ENCODE measurements around the gene ZNF420. TPM values are rescaled to one million over a fixed set of nuclear protein-coding genes. Genes with fewer than 3 reads are reported as not detected.
A peak's percentile ranks its signal among the peaks of the same experiment; 100 is the strongest.
"Not testable (repeated sequence)": the region's sequence is repeated elsewhere in the genome, so short reads cannot be mapped to it uniquely, and the experiment has no call there.

Gene ZNF420
- total and polyA plus RNA-seq, 2 of the 13 experiments (the other 11 are each of a cell fraction or from before 2014, with no cell fraction given): 1.4 to 6.6 TPM

GRCh38 chr19:37059142-37059541, 19.1 kb upstream of the ZNF420 start:
- intact Hi-C loops (cut with micrococcal nuclease; ENCODE audit: unreplicated experiment) (no loop called here), in situ Hi-C loops (cut with HindIII; ENCODE audit: extremely low pct_ligation_motif_present, low pct_unique_long_range_greater_than_20kb) (no loop called here)
- DNase-seq (ENCODE audit: low spot score) (no peak), FAIRE-seq (no peak), ATAC-seq (no peak)
- H3K9ac ChIP-seq (ENCODE audit: insufficient read depth, low read depth, low read length): no peak overlapping the region
- H3K4me1 ChIP-seq (ENCODE audit: insufficient read depth, low read length): no peaks in the 10 kb centered on the region
- TF ChIP-seq GFI1 (CRISPR knock-in tag; IDR thresholded peaks at IDR 0.05; ENCODE audit: borderline replicate concordance) (no peak), HOXA3 (CRISPR knock-in tag; IDR thresholded peaks at IDR 0.05) (no peak), ZBTB42 (CRISPR knock-in tag; IDR thresholded peaks at IDR 0.05) (no peak)
- no peak overlapping the region for H3K4me2 ChIP-seq (ENCODE audit: low read depth, low read length)
- ChIA-PET CTCF (ENCODE audit: low intra/inter-chr PET ratio, low total read pairs) (no interaction called here), POLR2A (no interaction called here)
- no peaks in the 10 kb centered on the region for H3K27me3 ChIP-seq (ENCODE audit: control insufficient read depth in 1 of 2, insufficient read depth in 2 of 2, low read length in 2 of 2)
- no peak overlapping the region for H3K27ac ChIP-seq (ENCODE audit: extremely low read length, insufficient read depth, low read length)
- peaks cover 94% of the 10 kb centered on the region for H3K9me3 ChIP-seq (ENCODE audit: low read length)
- BruUV-seq (replicated peaks): no TSS peak
- no peaks in the 10 kb centered on the region for H3K36me3 ChIP-seq (replicated peaks in 1 of 2; ENCODE audit: control insufficient read depth in 1 of 2, insufficient read depth in 2 of 2, low read length in 2 of 2)
- no peaks in the 10 kb centered on the region for H3K79me2 ChIP-seq (ENCODE audit: insufficient read depth, low read length)
- no peak overlapping the region for H2AFZ ChIP-seq (ENCODE audit: low read length)
- H4K20me1 ChIP-seq (ENCODE audit: insufficient read depth, low read length): no peaks in the 10 kb centered on the region
- no peak overlapping the region for H3K4me3 ChIP-seq (replicated peaks in 1 of 3; ENCODE audit: insufficient read depth in 1 of 3, low read depth in 2 of 3, low read length in 3 of 3)
- WGBS (ENCODE audit: low lambda C conversion rate): 96% methylated on average over 30 of the region's 39 CpGs

- DNase-seq (ENCODE audit: low spot score); H4K20me1 ChIP-seq (ENCODE audit: insufficient read depth, low read length); BruUV-seq (replicated peaks); CTCF ChIA-PET (ENCODE audit: low intra/inter-chr PET ratio, low total read pairs); H3K36me3 ChIP-seq (replicated peaks in 1 of 2; ENCODE audit: control insufficient read depth in 1 of 2, insufficient read depth in 2 of 2, low read length in 2 of 2); H3K9ac ChIP-seq (ENCODE audit: insufficient read depth, low read depth, low read length); H3K27ac ChIP-seq (ENCODE audit: extremely low read length, insufficient read depth, low read length); H3K4me2 ChIP-seq (ENCODE audit: low read depth, low read length); FAIRE-seq; POLR2A ChIA-PET; H3K4me3 ChIP-seq (replicated peaks in 1 of 3; ENCODE audit: insufficient read depth in 1 of 3, low read depth in 2 of 3, low read length in 3 of 3); H3K4me1 ChIP-seq (ENCODE audit: insufficient read depth, low read length); H3K27me3 ChIP-seq (ENCODE audit: control insufficient read depth in 1 of 2, insufficient read depth in 2 of 2, low read length in 2 of 2); intact Hi-C loops (cut with micrococcal nuclease; ENCODE audit: unreplicated experiment); H3K79me2 ChIP-seq (ENCODE audit: insufficient read depth, low read length); ATAC-seq; in situ Hi-C loops (cut with HindIII; ENCODE audit: extremely low pct_ligation_motif_present, low pct_unique_long_range_greater_than_20kb); H2AFZ ChIP-seq (ENCODE audit: low read length): not testable (repeated sequence)
- WGBS (ENCODE audit: low lambda C conversion rate): 50% methylated on average over 4 of the region's 4 CpGs
- peaks cover 84% of the 10 kb centered on the region for H3K9me3 ChIP-seq (ENCODE audit: low read length)
These were observed 13.3 kb upstream of the ZNF420 start for GRCh38 chr19:37064886-37065285.

GRCh38 chr19:37074111-37074510, 4.1 kb upstream of the ZNF420 start:
- Histone ChIP-seq H3K4me3 (replicated peaks in 1 of 3; ENCODE audit: insufficient read depth in 1 of 3, low read depth in 2 of 3, low read length in 3 of 3) (no peak overlapping the region), H3K79me2 (ENCODE audit: insufficient read depth, low read length) (peaks cover 6% of the 10 kb centered on the region), H3K4me2 (ENCODE audit: low read depth, low read length) (no peak overlapping the region), H3K36me3 (replicated peaks in 1 of 2; ENCODE audit: control insufficient read depth in 1 of 2, insufficient read depth in 2 of 2, low read length in 2 of 2) (no peaks in the 10 kb centered on the region), H3K4me1 (ENCODE audit: insufficient read depth, low read length) (peaks cover 8% of the 10 kb centered on the region), H3K27me3 (ENCODE audit: control insufficient read depth in 1 of 2, insufficient read depth in 2 of 2, low read length in 2 of 2) (no peaks in the 10 kb centered on the region; a peak in 1 of 5 replicates), H2AFZ (ENCODE audit: low read length) (no peak overlapping the region), H3K27ac (ENCODE audit: extremely low read length, insufficient read depth, low read length) (no peak overlapping the region), H3K9me3 (ENCODE audit: low read length) (peaks cover 39% of the 10 kb centered on the region), H4K20me1 (ENCODE audit: insufficient read depth, low read length) (no peaks in the 10 kb centered on the region), H3K9ac (ENCODE audit: insufficient read depth, low read depth, low read length) (no peak overlapping the region)
- ChIA-PET CTCF (ENCODE audit: low intra/inter-chr PET ratio, low total read pairs) (no interaction called here), POLR2A (no interaction called here)
- no peak for DNase-seq (ENCODE audit: low spot score)
- no peak for ATAC-seq
- intact Hi-C loops (cut with micrococcal nuclease; ENCODE audit: unreplicated experiment) (no loop called here), in situ Hi-C loops (cut with HindIII; ENCODE audit: extremely low pct_ligation_motif_present, low pct_unique_long_range_greater_than_20kb) (no loop called here)
- no peak for FAIRE-seq
- TF ChIP-seq ZNF619 (CRISPR knock-in tag; IDR thresholded peaks at IDR 0.05) (no peak), BRCA1 (CRISPR knock-in tag; IDR thresholded peaks at IDR 0.05) (no peak), POLR2AphosphoS5 (IDR thresholded peaks at IDR 0.05; ENCODE audit: low read depth, low read length) (no peak), CEBPB (IDR thresholded peaks at IDR 0.05; ENCODE audit: borderline replicate concordance, low read depth, low read length) (peak; percentile 54; the same call in 1 of the 2 replicates), ZNF260 (CRISPR knock-in tag; IDR thresholded peaks at IDR 0.05; ENCODE audit: borderline replicate concordance, low read depth) (no peak)
- no TSS peak for BruUV-seq (replicated peaks)

Data from HepG2 (cell line).